ENCODE data around the gene SP2. TPM values are rescaled to one million over a fixed set of nuclear protein-coding genes. Genes with fewer than 3 reads are reported as not detected.

The SP2 gene
- polyA plus RNA-seq (2013, experiment 1 of 4), result 20.6 TPM
- 22.6 TPM for polyA plus RNA-seq (2013, experiment 2 of 4)
- polyA plus RNA-seq (2013, experiment 3 of 4), result 15.2 TPM
- 17.0 TPM for polyA plus RNA-seq (2013, experiment 4 of 4)

GRCh38 chr17:47895856-47896671, at the start of gene SP2:
Gene SP2 (plus strand): TSS chr17:47896236. CDS start chr17:47896287, 51 bp downstream.
- 0% methylated on average over 70 of the region's 70 CpGs for WGBS, 2 experiments
- Histone ChIP-seq H3K27me3 (ENCODE audit: control insufficient read depth, insufficient read depth, low read length, poor library complexity, severe bottlenecking) (no peaks in the 10 kb centered on the region), H3K9me3 (ENCODE audit: control insufficient read depth, low read length) (no peaks in the 10 kb centered on the region), H3K36me3 (ENCODE audit: control insufficient read depth, insufficient read depth, low read length) (no peaks in the 10 kb centered on the region), H3K4me1 (ENCODE audit: control insufficient read depth, insufficient read depth, low read length) (peaks cover 25% of the 10 kb centered on the region), H3K27ac (ENCODE audit: insufficient read depth, low read depth, low read length, poor library complexity, severe bottlenecking) (peak within 1 kb of the TSS; percentile 75), H3K4me3 (ENCODE audit: insufficient read depth, low read depth, low read length) (peak within 1 kb of the TSS; percentile 90)

GRCh38 chr17:47846716-47847340, 49.2 kb upstream of the SP2 start:
- peaks cover 14% of the 10 kb centered on the region for H3K4me1 ChIP-seq (ENCODE audit: control insufficient read depth, insufficient read depth, low read length)
- H3K27ac ChIP-seq (ENCODE audit: insufficient read depth, low read depth, low read length, poor library complexity, severe bottlenecking), result no peak overlapping the region
- H3K4me3 ChIP-seq (ENCODE audit: insufficient read depth, low read depth, low read length), result peak overlapping the region; percentile 5
- 22 to 27% methylated on average over 31 of the region's 31 CpGs for WGBS, 2 experiments
- peaks cover 68% of the 10 kb centered on the region for H3K27me3 ChIP-seq (ENCODE audit: control insufficient read depth, insufficient read depth, low read length, poor library complexity, severe bottlenecking)
- H3K36me3 ChIP-seq (ENCODE audit: control insufficient read depth, insufficient read depth, low read length), result no peaks in the 10 kb centered on the region
- H3K9me3 ChIP-seq (ENCODE audit: control insufficient read depth, low read length), result no peaks in the 10 kb centered on the region

- no peak overlapping the region for H3K27ac ChIP-seq (ENCODE audit: insufficient read depth, low read depth, low read length, poor library complexity, severe bottlenecking)
- WGBS, 2 experiments, result 21 to 24% methylated on average over 71 of the region's 71 CpGs
- H3K4me3 ChIP-seq (ENCODE audit: insufficient read depth, low read depth, low read length), result no peak overlapping the region
- H3K27me3 ChIP-seq (ENCODE audit: control insufficient read depth, insufficient read depth, low read length, poor library complexity, severe bottlenecking), result peaks cover 76% of the 10 kb centered on the region
- H3K9me3 ChIP-seq (ENCODE audit: control insufficient read depth, low read length), result no peaks in the 10 kb centered on the region
- H3K36me3 ChIP-seq (ENCODE audit: control insufficient read depth, insufficient read depth, low read length), result no peaks in the 10 kb centered on the region
- peaks cover 22% of the 10 kb centered on the region for H3K4me1 ChIP-seq (ENCODE audit: control insufficient read depth, insufficient read depth, low read length)
Observed at GRCh38 chr17:47847341-47848197, 48.5 kb upstream of the SP2 start.

GRCh38 chr17:47848198-47848513, 47.9 kb upstream of the SP2 start:
- Histone ChIP-seq H3K27ac (ENCODE audit: insufficient read depth, low read depth, low read length, poor library complexity, severe bottlenecking) (no peak overlapping the region), H3K4me1 (ENCODE audit: control insufficient read depth, insufficient read depth, low read length) (peaks cover 26% of the 10 kb centered on the region), H3K27me3 (ENCODE audit: control insufficient read depth, insufficient read depth, low read length, poor library complexity, severe bottlenecking) (peaks cover 82% of the 10 kb centered on the region), H3K9me3 (ENCODE audit: control insufficient read depth, low read length) (no peaks in the 10 kb centered on the region), H3K4me3 (ENCODE audit: insufficient read depth, low read depth, low read length) (no peak overlapping the region), H3K36me3 (ENCODE audit: control insufficient read depth, insufficient read depth, low read length) (no peaks in the 10 kb centered on the region)
- 35 to 39% methylated on average over 23 of the region's 23 CpGs for WGBS, 2 experiments

GRCh38 chr17:47850373-47850691, 45.7 kb upstream of the SP2 start:
- 17 to 19% methylated on average over 9 of the region's 9 CpGs for WGBS, 2 experiments
- no peaks in the 10 kb centered on the region for H3K36me3 ChIP-seq (ENCODE audit: control insufficient read depth, insufficient read depth, low read length)
- H3K4me3 ChIP-seq (ENCODE audit: insufficient read depth, low read depth, low read length), result peak overlapping the region; percentile 40
- peaks cover 28% of the 10 kb centered on the region for H3K4me1 ChIP-seq (ENCODE audit: control insufficient read depth, insufficient read depth, low read length)
- H3K27me3 ChIP-seq (ENCODE audit: control insufficient read depth, insufficient read depth, low read length, poor library complexity, severe bottlenecking), result peaks cover 100% of the 10 kb centered on the region
- no peak overlapping the region for H3K27ac ChIP-seq (ENCODE audit: insufficient read depth, low read depth, low read length, poor library complexity, severe bottlenecking)
- no peaks in the 10 kb centered on the region for H3K9me3 ChIP-seq (ENCODE audit: control insufficient read depth, low read length)

- peaks cover 24% of the 10 kb centered on the region for H3K4me1 ChIP-seq (ENCODE audit: control insufficient read depth, insufficient read depth, low read length)
- no peak within 1 kb of the TSS for H3K27ac ChIP-seq (ENCODE audit: insufficient read depth, low read depth, low read length, poor library complexity, severe bottlenecking)
- peaks cover 99% of the 10 kb centered on the region for H3K27me3 ChIP-seq (ENCODE audit: control insufficient read depth, insufficient read depth, low read length, poor library complexity, severe bottlenecking)
- H3K9me3 ChIP-seq (ENCODE audit: control insufficient read depth, low read length), result no peaks in the 10 kb centered on the region
- no peaks in the 10 kb centered on the region for H3K36me3 ChIP-seq (ENCODE audit: control insufficient read depth, insufficient read depth, low read length)
- H3K4me3 ChIP-seq (ENCODE audit: insufficient read depth, low read depth, low read length), result peak within 1 kb of the TSS; percentile 40
- 1% methylated on average over 70 to 71 of the region's 71 CpGs for WGBS, 2 experiments
Observed at GRCh38 chr17:47850692-47851573, 45.1 kb upstream of the SP2 start, which contains the start of gene SP6. Gene SP6 (minus strand): TSS chr17:47851163. CDS start chr17:47848429, 2,734 bp downstream.

GRCh38 chr17:47851764-47852112, 44.3 kb upstream of the SP2 start:
- Histone ChIP-seq H3K27me3 (ENCODE audit: control insufficient read depth, insufficient read depth, low read length, poor library complexity, severe bottlenecking) (peaks cover 93% of the 10 kb centered on the region), H3K9me3 (ENCODE audit: control insufficient read depth, low read length) (no peaks in the 10 kb centered on the region), H3K27ac (ENCODE audit: insufficient read depth, low read depth, low read length, poor library complexity, severe bottlenecking) (no peak overlapping the region), H3K4me3 (ENCODE audit: insufficient read depth, low read depth, low read length) (no peak overlapping the region), H3K4me1 (ENCODE audit: control insufficient read depth, insufficient read depth, low read length) (peaks cover 23% of the 10 kb centered on the region), H3K36me3 (ENCODE audit: control insufficient read depth, insufficient read depth, low read length) (no peaks in the 10 kb centered on the region)
- WGBS, 2 experiments, result 0 to 2% methylated on average over 11 of the region's 11 CpGs

GRCh38 chr17:47852113-47852949, 43.7 kb upstream of the SP2 start:
- peaks cover 87% of the 10 kb centered on the region for H3K27me3 ChIP-seq (ENCODE audit: control insufficient read depth, insufficient read depth, low read length, poor library complexity, severe bottlenecking)
- no peak overlapping the region for H3K27ac ChIP-seq (ENCODE audit: insufficient read depth, low read depth, low read length, poor library complexity, severe bottlenecking)
- H3K4me1 ChIP-seq (ENCODE audit: control insufficient read depth, insufficient read depth, low read length), result peaks cover 23% of the 10 kb centered on the region
- H3K36me3 ChIP-seq (ENCODE audit: control insufficient read depth, insufficient read depth, low read length), result no peaks in the 10 kb centered on the region
- H3K4me3 ChIP-seq (ENCODE audit: insufficient read depth, low read depth, low read length), result no peak overlapping the region
- H3K9me3 ChIP-seq (ENCODE audit: control insufficient read depth, low read length), result no peaks in the 10 kb centered on the region
- WGBS, 2 experiments, result 45 to 46% methylated on average over 30 to 32 of the region's 32 CpGs

GRCh38 chr17:47853616-47854015, 42.4 kb upstream of the SP2 start:
- 69 to 70% methylated on average over 5 of the region's 5 CpGs for WGBS, 2 experiments
- H3K27me3 ChIP-seq (ENCODE audit: control insufficient read depth, insufficient read depth, low read length, poor library complexity, severe bottlenecking), result peaks cover 75% of the 10 kb centered on the region
- H3K4me1 ChIP-seq (ENCODE audit: control insufficient read depth, insufficient read depth, low read length), result peaks cover 23% of the 10 kb centered on the region

More at GRCh38 chr17:47853616-47854015, 42.4 kb upstream of the SP2 start:
- Histone ChIP-seq H3K27ac (ENCODE audit: insufficient read depth, low read depth, low read length, poor library complexity, severe bottlenecking) (no peak overlapping the region), H3K4me3 (ENCODE audit: insufficient read depth, low read depth, low read length) (no peak overlapping the region), H3K36me3 (ENCODE audit: control insufficient read depth, insufficient read depth, low read length) (no peaks in the 10 kb centered on the region), H3K9me3 (ENCODE audit: control insufficient read depth, low read length) (no peaks in the 10 kb centered on the region)

Measured in ectodermal cell (in vitro differentiated cells).